ENCODE data around the gene MAP4K1. TPM values are rescaled to one million over a fixed set of nuclear protein-coding genes. Genes with fewer than 3 reads are reported as not detected.

Gene MAP4K1
- polyA plus RNA-seq, 1 donor from 2014 or later = 1.0 TPM

DNA sequence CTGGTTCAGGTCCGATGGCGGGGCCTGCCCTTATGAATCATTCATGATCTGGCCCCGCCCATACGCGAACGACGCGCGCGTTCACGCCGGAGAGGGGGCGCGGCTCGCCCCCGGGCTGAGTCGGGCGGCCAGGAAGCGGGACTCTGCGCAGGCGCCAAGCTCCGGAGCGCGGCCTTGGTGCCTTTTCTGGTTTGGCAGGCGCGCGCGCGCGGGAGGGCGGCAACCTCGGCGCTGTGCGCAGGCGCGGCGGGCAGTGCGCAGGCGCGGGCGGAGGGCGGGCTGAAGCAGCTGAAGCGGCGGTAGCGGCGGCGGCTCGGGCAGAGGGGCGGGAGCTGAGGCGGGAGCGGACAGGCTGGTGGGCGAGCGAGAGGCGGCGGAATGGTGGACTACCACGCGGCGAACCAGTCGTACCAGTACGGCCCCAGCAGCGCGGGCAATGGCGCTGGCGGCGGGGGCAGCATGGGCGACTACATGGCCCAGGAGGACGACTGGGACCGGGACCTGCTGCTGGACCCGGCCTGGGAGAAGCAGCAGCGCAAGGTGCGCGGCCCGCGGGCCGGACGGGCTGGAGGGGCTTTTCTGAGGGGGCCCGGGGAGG lies 29.7 kb upstream of the MAP4K1 start, which contains the start of gene ACTN4:
TSS of gene ACTN4 (plus strand) at position 282 of the 598 bp plus-strand sequence. CDS start at position 379, 97 bp downstream.
- H2AFZ ChIP-seq (ENCODE audit: low read depth, low read length) = peak within 1 kb of the TSS; percentile 69
- H3K36me3 ChIP-seq (ENCODE audit: insufficient read depth, low read length) = no peaks in the 10 kb centered on the region
- TF ChIP-seq EP300 (conservative IDR thresholded peaks at IDR 0.05; ENCODE audit: poor library complexity, severe bottlenecking) (peak; percentile 30), TAF1 (IDR thresholded peaks at IDR 0.05; ENCODE audit: low read depth) (peak; percentile 81), REST (IDR thresholded peaks at IDR 0.05; ENCODE audit: borderline replicate concordance) (peak; percentile 0), EZH2 (IDR thresholded peaks at IDR 0.05; ENCODE audit: borderline replicate concordance, insufficient read depth, low read length, poor library complexity, severe bottlenecking) (no peak), SMC3 (conservative IDR thresholded peaks at IDR 0.05; ENCODE audit: poor library complexity) (peak; percentile 36), POLR2AphosphoS5 (IDR thresholded peaks at IDR 0.05) (peak; percentile 97), MXI1 (conservative IDR thresholded peaks at IDR 0.05; ENCODE audit: poor library complexity, severe bottlenecking) (peak; percentile 90), CTCF (IDR thresholded peaks at IDR 0.05; ENCODE audit: poor library complexity, severe bottlenecking) (no peak), RAD21 (conservative IDR thresholded peaks at IDR 0.05) (peak; percentile 41)
- H3K27ac ChIP-seq (ENCODE audit: low read length) = peak within 1 kb of the TSS; percentile 78
- peaks cover 32% of the 10 kb centered on the region for H3K79me2 ChIP-seq (replicated peaks; ENCODE audit: insufficient read depth, low read length)
- peaks cover 4% of the 10 kb centered on the region for H3F3A ChIP-seq (ENCODE audit: insufficient read depth, low read length, poor library complexity, severe bottlenecking)
- H3K9me3 ChIP-seq (ENCODE audit: low read length) = no peaks in the 10 kb centered on the region
- peak within 1 kb of the TSS; percentile 84 for H3K4me2 ChIP-seq (ENCODE audit: low read length)
- H3K27me3 ChIP-seq (ENCODE audit: insufficient read depth, low read depth, low read length) = no peaks in the 10 kb centered on the region
- peaks cover 4% of the 10 kb centered on the region for H4K20me1 ChIP-seq (ENCODE audit: insufficient read depth)
- H3K9me2 ChIP-seq (ENCODE audit: insufficient read depth, low read length) = no peaks in the 10 kb centered on the region
- H3K4me3 ChIP-seq (ENCODE audit: low read length) = peak within 1 kb of the TSS; percentile 97
- peak within 1 kb of the TSS; percentile 83 for H3K9ac ChIP-seq (ENCODE audit: low read length)

- Histone ChIP-seq H3K4me3 (ENCODE audit: low read length) (no peak overlapping the region), H2AFZ (ENCODE audit: low read depth, low read length) (no peak overlapping the region), H3K4me2 (ENCODE audit: low read length) (no peak overlapping the region), H3K9me2 (ENCODE audit: insufficient read depth, low read length) (no peaks in the 10 kb centered on the region), H3K79me2 (replicated peaks; ENCODE audit: insufficient read depth, low read length) (peaks cover 4% of the 10 kb centered on the region), H3K9me3 (ENCODE audit: low read length) (no peaks in the 10 kb centered on the region), H4K20me1 (ENCODE audit: insufficient read depth) (no peaks in the 10 kb centered on the region), H3K27me3 (ENCODE audit: insufficient read depth, low read depth, low read length) (no peaks in the 10 kb centered on the region), H3K36me3 (ENCODE audit: insufficient read depth, low read length) (no peaks in the 10 kb centered on the region), H3F3A (ENCODE audit: insufficient read depth, low read length, poor library complexity, severe bottlenecking) (peaks cover 4% of the 10 kb centered on the region), H3K27ac (ENCODE audit: low read length) (no peak overlapping the region), H3K9ac (ENCODE audit: low read length) (no peak overlapping the region)
- TF ChIP-seq SMC3 (conservative IDR thresholded peaks at IDR 0.05; ENCODE audit: poor library complexity) = no peak
- TF ChIP-seq REST (IDR thresholded peaks at IDR 0.05; ENCODE audit: borderline replicate concordance) = no peak
- TF ChIP-seq EZH2 (IDR thresholded peaks at IDR 0.05; ENCODE audit: borderline replicate concordance, insufficient read depth, low read length, poor library complexity, severe bottlenecking) = no peak
- no peak for TF ChIP-seq EP300 (conservative IDR thresholded peaks at IDR 0.05; ENCODE audit: poor library complexity, severe bottlenecking)
- no peak for TF ChIP-seq RAD21 (conservative IDR thresholded peaks at IDR 0.05)
- TF ChIP-seq CTCF (IDR thresholded peaks at IDR 0.05; ENCODE audit: poor library complexity, severe bottlenecking) = no peak
- TF ChIP-seq POLR2AphosphoS5 (IDR thresholded peaks at IDR 0.05) = no peak
- TF ChIP-seq MXI1 (conservative IDR thresholded peaks at IDR 0.05; ENCODE audit: poor library complexity, severe bottlenecking) = no peak
- no peak for TF ChIP-seq TAF1 (IDR thresholded peaks at IDR 0.05; ENCODE audit: low read depth)
These were observed 27.0 kb upstream of the MAP4K1 start for GRCh38 chr19:38644719-38645118.
